Adrenal gland (tissue), 12 donors: ENCODE measurements around the gene CTTNBP2NL. TPM values are rescaled to one million over a fixed set of nuclear protein-coding genes. Genes with fewer than 3 reads are reported as not detected.

ENCODE experiments used
- DNase-seq, 7 donors: peaks; one replicate each; pipeline ENCODE4 v3.0.0-alpha.2; 2019 to 2020
- H3K27ac ChIP-seq, 5 donors: fragments of 200-600 bp; sonication (generic) in 4 of 5; 1 replicate in 3 of 5; 2 replicates in 2 of 5; pipeline versions ENCODE4 v1.5.1 to v1.8.0; 2016 to 2020; ENCODE audit warnings: mild to moderate bottlenecking in 1 of 5
- H3K27me3 ChIP-seq: fragments of 200-600 bp; 2 replicates; pipeline ENCODE4 v1.8.0; 2021
- H3K36me3 ChIP-seq, 2 donors: fragments of 200-600 bp; replicated peaks in 1 of 2; 1 replicate in 1 of 2; 2 replicates in 1 of 2; pipeline versions ENCODE4 v1.5.1 to v1.8.0; 2018 to 2022
- H3K4me1 ChIP-seq, 2 donors: fragments of 200-600 bp; replicated peaks in 1 of 2; 1 replicate in 1 of 2; 2 replicates in 1 of 2; pipeline versions ENCODE4 v1.5.1 to v1.8.0; 2018 to 2021
- H3K4me3 ChIP-seq, 4 donors: fragments of 200-600 bp; sonication (generic) in 3 of 4; one replicate each; pipeline ENCODE4 v1.5.1; 2016 to 2018
- H3K9me3 ChIP-seq, 3 donors: fragments of 200-600 bp; sonication (generic) in 1 of 3; replicated peaks in 1 of 3; 1 replicate in 2 of 3; 2 replicates in 1 of 3; pipeline versions ENCODE4 v1.5.1 to v1.8.0; 2016 to 2021
- POLR2A ChIP-seq, 2 donors: fragments of 450-650 bp; IDR thresholded peaks; one replicate each; pipeline ENCODE4 v1.6.1; 2017; ENCODE audit warnings: antibody characterized with exemption in 2 of 2, mild to moderate bottlenecking in 2 of 2, moderate library complexity in 1 of 2
- WGBS, 4 donors: extraction: QIAGEN DNeasy Blood & Tissue Kit in 2 of 4; methylation state at CpG; one replicate each; pipeline versions ENCODE4 v1.1.5 to v1.1.7; 2013 to 2017; 5-methylcytosine and 5-hydroxymethylcytosine counted together
- intact Hi-C, 2 donors: fragments of 100-400 bp; cut with DNase I; formaldehyde crosslinking; loops; one replicate each; pipeline versions ENCODE4 v1.14.1 to v1.15.0; 2022 to 2023
- polyA plus RNA-seq, 3 donors: library from polyadenylated mRNA; stranded (reverse); fragments of 200-250 nt in 2 of 3; fragments of 350-450 nt in 1 of 3; fragmentation: Illumina TruSeq in 1 of 3; extraction: RNeasy Lipid Tissue Mini Kit (QIAGEN cat#74804) in 1 of 3; gene quantifications; one replicate each; pipeline ENCODE4 v1.2.3, GENCODE V29; 2013 to 2014
- total RNA-seq, 9 donors: library from RNA; depleted of rRNA in 4 of 9; stranded (reverse); fragments of >200 nt in 4 of 9; fragments of 120-200 nt in 1 of 9; fragmentation: NEBNext Ultra II Directional in 1 of 9; extraction: Animal tissue kit (Norgen Biotek cat#: 25700) in 1 of 9; gene quantifications; one replicate each; pipeline versions ENCODE4 v1.1.0 to v1.2.4, GENCODE V29; 2013 to 2023
- TF ChIP-seq, protein P1 (sequence below), 6 experiments: fragments of 450-650 bp in 4 of 6; fragments of 200-600 bp in 2 of 6; sonication (generic) in 1 of 6; IDR thresholded peaks; 1 replicate in 5 of 6; 2 replicates in 1 of 6; pipeline versions ENCODE4 v1.5.1 to v1.8.0; 2016 to 2021; ENCODE audit warnings: antibody characterized with exemption in 6 of 6, mild to moderate bottlenecking in 2 of 6, moderate library complexity in 1 of 6
- donor health status: healthy with polysubstance abuse.
- donor health status: Bipolar disorder and iron deficiency.
- donor health status: DM: yes; HTN: yes; CAD: no.
- donor health status: DM: no; HTN: no; CAD: no.
- donor health status: DM: no; HTN: no; CAD: no.
- donor health status: DM: yes; HTN: yes; CAD: no.

Gene CTTNBP2NL
- total and polyA plus RNA-seq, 12 donors: 2.5 to 22.0 (median 9.9) TPM

DNA sequence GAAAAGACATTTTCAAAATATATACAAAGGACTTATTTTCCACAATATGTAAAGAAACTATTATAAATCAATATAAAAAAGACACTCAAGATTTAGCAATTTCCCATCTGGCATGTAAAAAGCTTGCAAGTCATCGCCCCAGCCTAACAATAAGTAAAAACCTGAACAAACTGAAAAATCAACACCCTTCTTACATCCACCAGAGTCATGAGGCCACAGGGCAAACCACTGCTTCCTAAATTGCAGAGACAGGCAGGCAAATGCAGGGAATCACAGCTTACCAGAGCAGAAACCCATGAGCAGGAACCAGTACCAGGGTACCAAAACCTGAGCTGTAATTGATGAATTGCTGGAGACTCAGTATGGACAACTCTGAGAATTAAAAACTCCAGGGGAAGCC, 96.1 kb downstream of the CTTNBP2NL start:
- Histone ChIP-seq H3K36me3 (no peaks in the 10 kb centered on the region), H3K4me3 (no peak overlapping the region), H3K27me3 (no peaks in the 10 kb centered on the region), H3K27ac (no peak overlapping the region), H3K4me1 (no peaks in the 10 kb centered on the region), H3K9me3 (no peaks in the 10 kb centered on the region)
- TF ChIP-seq POLR2A (IDR thresholded peaks at IDR 0.05): no peak
- TF ChIP-seq, protein P1, sequence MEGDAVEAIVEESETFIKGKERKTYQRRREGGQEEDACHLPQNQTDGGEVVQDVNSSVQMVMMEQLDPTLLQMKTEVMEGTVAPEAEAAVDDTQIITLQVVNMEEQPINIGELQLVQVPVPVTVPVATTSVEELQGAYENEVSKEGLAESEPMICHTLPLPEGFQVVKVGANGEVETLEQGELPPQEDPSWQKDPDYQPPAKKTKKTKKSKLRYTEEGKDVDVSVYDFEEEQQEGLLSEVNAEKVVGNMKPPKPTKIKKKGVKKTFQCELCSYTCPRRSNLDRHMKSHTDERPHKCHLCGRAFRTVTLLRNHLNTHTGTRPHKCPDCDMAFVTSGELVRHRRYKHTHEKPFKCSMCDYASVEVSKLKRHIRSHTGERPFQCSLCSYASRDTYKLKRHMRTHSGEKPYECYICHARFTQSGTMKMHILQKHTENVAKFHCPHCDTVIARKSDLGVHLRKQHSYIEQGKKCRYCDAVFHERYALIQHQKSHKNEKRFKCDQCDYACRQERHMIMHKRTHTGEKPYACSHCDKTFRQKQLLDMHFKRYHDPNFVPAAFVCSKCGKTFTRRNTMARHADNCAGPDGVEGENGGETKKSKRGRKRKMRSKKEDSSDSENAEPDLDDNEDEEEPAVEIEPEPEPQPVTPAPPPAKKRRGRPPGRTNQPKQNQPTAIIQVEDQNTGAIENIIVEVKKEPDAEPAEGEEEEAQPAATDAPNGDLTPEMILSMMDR (IDR thresholded peaks at IDR 0.05): no peak
- intact Hi-C loops: no loop called here
- 75 to 91% (median 83%) methylated on average over 1 of the region's 1 CpG for WGBS, 4 donors
- no peak for DNase-seq

DNA sequence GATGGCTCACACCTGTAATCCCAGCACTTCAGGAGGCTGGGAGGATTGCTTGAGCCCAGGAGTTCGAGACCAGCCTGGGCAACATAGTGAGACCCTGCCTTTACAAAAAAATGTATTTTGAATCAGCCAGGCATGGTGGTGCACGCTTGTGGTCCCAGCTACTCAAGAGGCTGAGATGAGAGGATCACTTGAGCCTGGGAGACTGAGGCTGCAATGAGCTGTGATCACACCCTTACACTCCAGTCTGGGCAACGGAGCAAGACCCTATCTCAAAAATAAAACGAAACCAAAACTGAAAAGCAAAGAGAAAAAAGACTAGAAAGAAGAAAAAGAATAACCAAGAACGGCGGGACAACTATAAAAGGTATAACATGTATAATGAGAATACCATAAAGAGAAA, 97.3 kb downstream of the CTTNBP2NL start:
- peak in 1 of 7 donors; percentile 2 for DNase-seq
- H3K4me3 ChIP-seq: no peak overlapping the region
- no peaks in the 10 kb centered on the region for H3K36me3 ChIP-seq
- intact Hi-C loops: no loop called here
- no peak overlapping the region for H3K27ac ChIP-seq
- no peaks in the 10 kb centered on the region for H3K27me3 ChIP-seq
- H3K9me3 ChIP-seq: no peaks in the 10 kb centered on the region
- WGBS, 4 donors: 70 to 79% (median 77%) methylated on average over 6 of the region's 6 CpGs
- TF ChIP-seq POLR2A (IDR thresholded peaks at IDR 0.05): no peak
- TF ChIP-seq, protein P1 (IDR thresholded peaks at IDR 0.05): no peak
- no peaks in the 10 kb centered on the region for H3K4me1 ChIP-seq

DNA sequence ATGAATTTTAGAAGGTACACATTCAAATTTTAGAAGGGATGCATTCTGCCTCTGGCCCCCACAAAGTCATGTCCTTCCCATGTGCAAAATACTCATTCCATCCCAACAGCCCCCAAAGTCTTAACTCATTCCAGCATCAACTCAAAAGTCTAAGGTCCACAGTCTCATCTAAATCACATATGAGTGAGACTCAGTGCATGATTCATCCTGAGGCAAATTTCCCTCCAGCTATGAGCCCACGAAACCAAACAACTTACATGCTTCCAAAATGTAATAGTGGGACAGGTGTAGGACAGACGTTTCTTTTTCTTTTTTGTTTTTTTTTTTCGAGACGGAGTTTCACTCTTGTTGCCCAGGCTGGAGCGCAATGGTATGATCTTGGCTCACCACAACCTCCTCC, 100.3 kb downstream of the CTTNBP2NL start:
- intact Hi-C loops: no loop called here
- Histone ChIP-seq H3K9me3 (no peaks in the 10 kb centered on the region), H3K4me1 (peaks cover 0 to under 1% of the 10 kb centered on the region in 2 donors), H3K27me3 (no peaks in the 10 kb centered on the region), H3K4me3 (no peak overlapping the region), H3K27ac (no peak overlapping the region), H3K36me3 (no peaks in the 10 kb centered on the region)
- DNase-seq: no peak
- TF ChIP-seq POLR2A (IDR thresholded peaks at IDR 0.05): no peak
- TF ChIP-seq, protein P1 (IDR thresholded peaks at IDR 0.05): no peak
- WGBS, 4 donors: 73 to 87% (median 82%) methylated on average over 5 of the region's 5 CpGs

DNA sequence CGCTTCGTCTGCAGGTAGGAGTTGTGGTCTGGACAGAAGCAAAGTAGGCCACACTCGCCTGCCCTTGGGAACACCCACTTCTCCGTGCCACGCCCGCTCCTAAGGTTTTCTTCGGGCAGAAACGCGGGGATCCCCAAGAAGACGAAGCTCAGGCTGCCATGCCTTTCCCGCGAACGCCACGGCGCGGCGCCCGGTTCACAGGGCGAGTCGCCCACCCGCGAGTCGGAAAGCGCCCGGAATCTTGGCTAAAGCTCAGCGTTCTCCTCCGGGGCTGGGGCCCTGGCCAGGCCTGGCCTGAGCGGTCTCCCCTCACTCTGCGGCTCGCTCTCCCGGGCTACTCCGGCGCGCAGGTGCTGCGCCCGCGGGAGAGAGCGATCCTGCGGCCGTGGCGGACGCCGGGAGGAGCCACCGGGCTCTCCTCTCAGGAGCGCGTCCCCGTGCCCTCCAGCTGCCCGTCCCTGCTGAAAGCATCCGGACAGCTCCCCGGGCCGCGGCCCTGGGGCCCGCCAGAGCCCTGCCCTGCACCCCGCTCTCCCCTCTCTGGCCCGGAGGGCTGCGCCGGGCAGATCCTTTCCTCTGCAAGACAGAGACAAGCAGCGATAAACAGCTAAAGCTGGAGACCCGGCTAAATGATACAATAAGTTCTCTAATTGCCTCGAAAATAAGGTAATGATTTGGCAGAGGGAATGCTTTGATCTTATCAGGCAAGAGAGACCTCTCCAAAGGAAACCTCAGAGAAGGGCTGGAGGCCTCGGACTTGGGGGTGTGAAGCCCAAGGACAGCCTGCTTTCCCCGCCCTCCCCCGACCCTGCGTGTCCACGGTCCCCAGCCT, 106.0 kb downstream of the CTTNBP2NL start:
- TF ChIP-seq POLR2A (IDR thresholded peaks at IDR 0.05): peak in 1 of 2 donors; percentile 8
- TF ChIP-seq, protein P1 (IDR thresholded peaks at IDR 0.05): peak; percentile 58 to 77 (median 68)

More for the DNA sequence above, 106.0 kb downstream of the CTTNBP2NL start:
- H3K27me3 ChIP-seq: no peaks in the 10 kb centered on the region
- WGBS, 4 donors: 2 to 4% (median 3%) methylated on average over 20 to 65 of the region's 65 CpGs
- DNase-seq: peak; percentile 70 to 83 (median 80)
- peak overlapping the region in 2 of 4 donors; percentile 44 to 74 for H3K4me3 ChIP-seq
- H3K36me3 ChIP-seq: no peaks in the 10 kb centered on the region
- intact Hi-C loops: loop anchor here (5.0 to 10.0 kb wide), 4 partner anchors 113 to 210 kb away; partner anchors contain the start of genes CAPZA1 (in 2 of the 2), ST7L (in 2 of the 2) and RHOC (in 1 of the 2)
- no peaks in the 10 kb centered on the region for H3K9me3 ChIP-seq
- peaks cover 0 to 10% of the 10 kb centered on the region in 2 donors for H3K4me1 ChIP-seq
- peak overlapping the region in 2 of 5 donors; percentile 47 to 50 for H3K27ac ChIP-seq
